ENCODE measurements around the gene NPSR1. TPM values are rescaled to one million over a fixed set of nuclear protein-coding genes. Genes with fewer than 3 reads are reported as not detected.
"Not testable (repeated sequence)": the region's sequence is repeated elsewhere in the genome, so short reads cannot be mapped to it uniquely, and the experiment has no call there.

NPSR1 gene
- total RNA-seq, 1 experiment from 2014 or later = not detected

GRCh38 chr7:34879871-34880270, 221.9 kb downstream of the NPSR1 start:
- no peak overlapping the region for H3K56ac ChIP-seq (ENCODE audit: insufficient read length, low read depth, low read length)
- H3K27me3 ChIP-seq (ENCODE audit: insufficient read depth, low read length) = no peaks in the 10 kb centered on the region; the same call in 1 of the 2 replicates
- H3K27ac ChIP-seq (ENCODE audit: insufficient read length, low read depth, low read length) = no peak overlapping the region
- H2BK12ac ChIP-seq (ENCODE audit: insufficient read length, low read depth, low read length) = no peak overlapping the region
- peak overlapping the region; percentile 66 for H4K91ac ChIP-seq (ENCODE audit: insufficient read length, low read depth, low read length)
- H4K5ac ChIP-seq (ENCODE audit: insufficient read length, low read depth, low read length) = no peak overlapping the region
- H3K9me3 ChIP-seq (ENCODE audit: control insufficient read depth, low read depth, low read length) = peaks cover 14% of the 10 kb centered on the region
- no peak overlapping the region for H3T11ph ChIP-seq (ENCODE audit: low read length)
- H3K23ac ChIP-seq (ENCODE audit: insufficient read length, low read depth, low read length) = no peak overlapping the region
- WGBS (ENCODE audit: extremely low coverage, insufficient read length, low lambda C conversion rate) = no CpG with 5 or more reads among the region's 2 CpGs
- Mint-ChIP-seq H3K27ac (peak overlapping the region in 1 of 3 experiments; percentile 81; a peak in 1 of 7 replicates), H3K36me3 (ENCODE audit: insufficient read depth in 1 of 3, low read depth in 3 of 3) (peaks cover 13 to 24% (median 21%) of the 10 kb centered on the region in 3 experiments), H3K27me3 (ENCODE audit: low read depth) (peaks cover 2% of the 10 kb centered on the region; the same call in 1 of the 2 replicates), H3K4me3 (no peak overlapping the region), H3K4me1 (peaks cover 38 to 46% of the 10 kb centered on the region in 2 experiments), H3K9me3 (peaks cover 25 to 32% of the 10 kb centered on the region in 2 experiments)
- DNase-seq = no peak
- peaks cover 5% of the 10 kb centered on the region; the same call in 1 of the 2 replicates for H3K4me1 ChIP-seq (ENCODE audit: insufficient read depth, low read length)
- H2AFZ ChIP-seq (ENCODE audit: low read length) = no peak overlapping the region
- H3K4ac ChIP-seq (ENCODE audit: low read depth, low read length) = no peak overlapping the region
- H4K8ac ChIP-seq (replicated peaks; ENCODE audit: insufficient read length, low read depth, low read length) = no peak overlapping the region
- H2BK20ac ChIP-seq (ENCODE audit: low read depth, low read length, poor library complexity, severe bottlenecking) = no peak overlapping the region
- no peak overlapping the region for H3K9ac ChIP-seq (ENCODE audit: extremely low read depth, insufficient read length, low read length)
- no peak overlapping the region for H2BK120ac ChIP-seq (ENCODE audit: low read depth, low read length, poor library complexity, severe bottlenecking)
- no peak overlapping the region for H2AK5ac ChIP-seq (ENCODE audit: insufficient read length, low read length)
- H3K4me2 ChIP-seq (ENCODE audit: insufficient read depth, insufficient read length, low read length) = no peak overlapping the region
- no peaks in the 10 kb centered on the region for H4K20me1 ChIP-seq (ENCODE audit: control insufficient read depth, insufficient read depth, insufficient read length)
- H3K79me1 ChIP-seq (ENCODE audit: insufficient read depth, low read depth, low read length, poor library complexity, severe bottlenecking) = no peaks in the 10 kb centered on the region
- no peak overlapping the region for H3K14ac ChIP-seq (ENCODE audit: insufficient read depth, low read length)
- no peaks in the 10 kb centered on the region for H3K23me2 ChIP-seq (ENCODE audit: insufficient read length, low read depth, low read length, poor library complexity, severe bottlenecking)
- H3K18ac ChIP-seq (ENCODE audit: insufficient read length, low read depth, low read length) = no peak overlapping the region
- no peak overlapping the region for H2BK15ac ChIP-seq (ENCODE audit: low read depth, low read length)
- TF ChIP-seq, protein P1, sequence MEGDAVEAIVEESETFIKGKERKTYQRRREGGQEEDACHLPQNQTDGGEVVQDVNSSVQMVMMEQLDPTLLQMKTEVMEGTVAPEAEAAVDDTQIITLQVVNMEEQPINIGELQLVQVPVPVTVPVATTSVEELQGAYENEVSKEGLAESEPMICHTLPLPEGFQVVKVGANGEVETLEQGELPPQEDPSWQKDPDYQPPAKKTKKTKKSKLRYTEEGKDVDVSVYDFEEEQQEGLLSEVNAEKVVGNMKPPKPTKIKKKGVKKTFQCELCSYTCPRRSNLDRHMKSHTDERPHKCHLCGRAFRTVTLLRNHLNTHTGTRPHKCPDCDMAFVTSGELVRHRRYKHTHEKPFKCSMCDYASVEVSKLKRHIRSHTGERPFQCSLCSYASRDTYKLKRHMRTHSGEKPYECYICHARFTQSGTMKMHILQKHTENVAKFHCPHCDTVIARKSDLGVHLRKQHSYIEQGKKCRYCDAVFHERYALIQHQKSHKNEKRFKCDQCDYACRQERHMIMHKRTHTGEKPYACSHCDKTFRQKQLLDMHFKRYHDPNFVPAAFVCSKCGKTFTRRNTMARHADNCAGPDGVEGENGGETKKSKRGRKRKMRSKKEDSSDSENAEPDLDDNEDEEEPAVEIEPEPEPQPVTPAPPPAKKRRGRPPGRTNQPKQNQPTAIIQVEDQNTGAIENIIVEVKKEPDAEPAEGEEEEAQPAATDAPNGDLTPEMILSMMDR (conservative IDR thresholded peaks at IDR 0.05) = no peak
- no peaks in the 10 kb centered on the region for H3K79me2 ChIP-seq (ENCODE audit: insufficient read depth, low read length)
- no peak overlapping the region for H2BK5ac ChIP-seq (ENCODE audit: insufficient read length, low read length)

- H4K8ac ChIP-seq (replicated peaks; ENCODE audit: insufficient read length, low read depth, low read length); H3K14ac ChIP-seq (ENCODE audit: insufficient read depth, low read length); H3K4ac ChIP-seq (ENCODE audit: low read depth, low read length); H3K79me1 ChIP-seq (ENCODE audit: insufficient read depth, low read depth, low read length, poor library complexity, severe bottlenecking); H2AK5ac ChIP-seq (ENCODE audit: insufficient read length, low read length); H4K91ac ChIP-seq (ENCODE audit: insufficient read length, low read depth, low read length); H3K4me2 ChIP-seq (ENCODE audit: insufficient read depth, insufficient read length, low read length); H3K9ac ChIP-seq (ENCODE audit: extremely low read depth, insufficient read length, low read length); H3K27ac ChIP-seq (ENCODE audit: insufficient read length, low read depth, low read length); H3T11ph ChIP-seq (ENCODE audit: low read length); H3K27me3 ChIP-seq (ENCODE audit: insufficient read depth, low read length); H3K23ac ChIP-seq (ENCODE audit: insufficient read length, low read depth, low read length); H2BK12ac ChIP-seq (ENCODE audit: insufficient read length, low read depth, low read length); H3K27ac Mint-ChIP-seq; H3K79me2 ChIP-seq (ENCODE audit: insufficient read depth, low read length); H3K4me3 Mint-ChIP-seq; H3K18ac ChIP-seq (ENCODE audit: insufficient read length, low read depth, low read length); H2BK120ac ChIP-seq (ENCODE audit: low read depth, low read length, poor library complexity, severe bottlenecking); H2BK5ac ChIP-seq (ENCODE audit: insufficient read length, low read length); H3K4me1 ChIP-seq (ENCODE audit: insufficient read depth, low read length); H4K5ac ChIP-seq (ENCODE audit: insufficient read length, low read depth, low read length); H2BK20ac ChIP-seq (ENCODE audit: low read depth, low read length, poor library complexity, severe bottlenecking); DNase-seq; H3K23me2 ChIP-seq (ENCODE audit: insufficient read length, low read depth, low read length, poor library complexity, severe bottlenecking); H2AFZ ChIP-seq (ENCODE audit: low read length); H3K27me3 Mint-ChIP-seq (ENCODE audit: low read depth); H3K56ac ChIP-seq (ENCODE audit: insufficient read length, low read depth, low read length); H2BK15ac ChIP-seq (ENCODE audit: low read depth, low read length); H4K20me1 ChIP-seq (ENCODE audit: control insufficient read depth, insufficient read depth, insufficient read length): not testable (repeated sequence)
- H3K9me3 ChIP-seq (ENCODE audit: control insufficient read depth, low read depth, low read length) = peaks cover 20% of the 10 kb centered on the region
- Mint-ChIP-seq H3K9me3 (peaks cover 27 to 33% of the 10 kb centered on the region in 2 experiments), H3K36me3 (ENCODE audit: insufficient read depth in 1 of 3, low read depth in 3 of 3) (peaks cover 13 to 24% (median 21%) of the 10 kb centered on the region in 3 experiments), H3K4me1 (peaks cover 25% of the 10 kb centered on the region in 2 experiments)
- WGBS (ENCODE audit: extremely low coverage, insufficient read length, low lambda C conversion rate) = no CpG with 5 or more reads among the region's 1 CpG
Measured at GRCh38 chr7:34883855-34884254, 225.8 kb downstream of the NPSR1 start.
